Upper lobe of left lung (tissue), 4 donors: ENCODE measurements around the gene RABEPK.

ENCODE experiments used
- POLR2AphosphoS5 ChIP-seq, 2 donors: sonication (generic); formaldehyde crosslinking; IDR thresholded peaks; one replicate each; pipeline ENCODE4 v1.5.1; 2017; ENCODE audit warnings: antibody characterized with exemption in 2 of 2
- TF ChIP-seq, protein P1 (sequence below), 6 experiments: fragments of 450-650 bp in 4 of 6; fragments of 200-600 bp in 2 of 6; sonication (generic) in 2 of 6; IDR thresholded peaks; one replicate each; pipeline ENCODE4 v1.5.1; 2016 to 2019; ENCODE audit warnings: antibody characterized with exemption in 6 of 6

DNA sequence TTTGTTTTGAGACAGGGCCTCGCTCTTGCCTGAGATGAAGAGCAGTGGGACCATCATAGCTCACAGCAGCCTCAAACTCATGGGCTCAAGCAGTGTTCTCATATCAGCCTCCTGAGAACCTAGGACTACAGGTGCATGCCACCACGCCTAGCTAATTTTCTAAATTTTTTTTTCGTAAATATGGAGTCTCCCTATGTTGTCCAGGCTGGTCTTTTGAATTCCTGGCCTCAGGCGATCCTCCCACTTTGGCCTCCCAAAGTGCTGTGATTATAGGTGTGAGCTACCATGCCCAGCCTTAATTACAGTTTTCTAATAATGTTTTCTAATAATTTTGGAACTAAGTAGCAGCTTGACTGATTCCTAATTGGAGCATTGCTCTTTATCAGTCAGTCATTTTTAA is 76.4 kb downstream of the RABEPK start:
- TF ChIP-seq, protein P1, sequence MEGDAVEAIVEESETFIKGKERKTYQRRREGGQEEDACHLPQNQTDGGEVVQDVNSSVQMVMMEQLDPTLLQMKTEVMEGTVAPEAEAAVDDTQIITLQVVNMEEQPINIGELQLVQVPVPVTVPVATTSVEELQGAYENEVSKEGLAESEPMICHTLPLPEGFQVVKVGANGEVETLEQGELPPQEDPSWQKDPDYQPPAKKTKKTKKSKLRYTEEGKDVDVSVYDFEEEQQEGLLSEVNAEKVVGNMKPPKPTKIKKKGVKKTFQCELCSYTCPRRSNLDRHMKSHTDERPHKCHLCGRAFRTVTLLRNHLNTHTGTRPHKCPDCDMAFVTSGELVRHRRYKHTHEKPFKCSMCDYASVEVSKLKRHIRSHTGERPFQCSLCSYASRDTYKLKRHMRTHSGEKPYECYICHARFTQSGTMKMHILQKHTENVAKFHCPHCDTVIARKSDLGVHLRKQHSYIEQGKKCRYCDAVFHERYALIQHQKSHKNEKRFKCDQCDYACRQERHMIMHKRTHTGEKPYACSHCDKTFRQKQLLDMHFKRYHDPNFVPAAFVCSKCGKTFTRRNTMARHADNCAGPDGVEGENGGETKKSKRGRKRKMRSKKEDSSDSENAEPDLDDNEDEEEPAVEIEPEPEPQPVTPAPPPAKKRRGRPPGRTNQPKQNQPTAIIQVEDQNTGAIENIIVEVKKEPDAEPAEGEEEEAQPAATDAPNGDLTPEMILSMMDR (IDR thresholded peaks at IDR 0.05), result no peak
- TF ChIP-seq POLR2AphosphoS5 (IDR thresholded peaks at IDR 0.05), result no peak
